Tibial nerve (tissue), 4 donors: ENCODE measurements around the gene LPIN1. TPM values are rescaled to one million over a fixed set of nuclear protein-coding genes. Genes with fewer than 3 reads are reported as not detected.

ENCODE experiments used
- DNase-seq, 2 donors: peaks; one replicate each; pipeline ENCODE4 v3.0.0-alpha.2; 2019; ENCODE audit warnings: low spot score in 2 of 2
- H3K27ac ChIP-seq, 4 donors: fragments of 200-600 bp; sonication (generic) in 3 of 4; one replicate each; pipeline ENCODE4 v1.5.1; 2017 to 2019; ENCODE audit warnings: mild to moderate bottlenecking in 1 of 4
- H3K27me3 ChIP-seq, 2 donors: fragments of 200-600 bp; sonication (generic) in 1 of 2; one replicate each; pipeline versions ENCODE4 v1.5.1 to v1.6.0; 2017 to 2019
- H3K36me3 ChIP-seq, 3 donors: fragments of 200-600 bp; sonication (generic); one replicate each; pipeline ENCODE4 v1.5.1; 2018 to 2019
- H3K4me1 ChIP-seq, 4 donors: fragments of 200-600 bp; sonication (generic) in 3 of 4; one replicate each; pipeline ENCODE4 v1.5.1; 2017 to 2019
- H3K4me3 ChIP-seq, 4 donors: fragments of 200-600 bp; sonication (generic) in 3 of 4; one replicate each; pipeline ENCODE4 v1.5.1; 2017 to 2019; ENCODE audit warnings: mild to moderate bottlenecking in 1 of 4, moderate library complexity in 1 of 4
- H3K9me3 ChIP-seq, 4 donors: fragments of 200-600 bp; sonication (generic) in 3 of 4; one replicate each; pipeline ENCODE4 v1.5.1; 2017 to 2019
- CTCF ChIP-seq, 5 experiments: fragments of 200-600 bp in 3 of 5; fragments of 450-650 bp in 2 of 5; sonication (generic) in 3 of 5; IDR thresholded peaks; one replicate each; pipeline ENCODE4 v1.5.1; 2016 to 2019; ENCODE audit warnings: antibody characterized with exemption in 5 of 5, mild to moderate bottlenecking in 3 of 5, moderate library complexity in 2 of 5
- EP300 ChIP-seq, 2 donors: sonication (generic); formaldehyde crosslinking; IDR thresholded peaks; one replicate each; pipeline ENCODE4 v1.6.1; 2017; ENCODE audit warnings: antibody characterized with exemption in 2 of 2, mild to moderate bottlenecking in 1 of 2
- POLR2A ChIP-seq, 2 donors: fragments of 450-650 bp; IDR thresholded peaks; one replicate each; pipeline ENCODE4 v1.6.1; 2017; ENCODE audit warnings: antibody characterized with exemption in 2 of 2, mild to moderate bottlenecking in 2 of 2, moderate library complexity in 2 of 2
- WGBS, 2 donors: methylation state at CpG; one replicate each; pipeline ENCODE4 v1.1.5; 2018; 5-methylcytosine and 5-hydroxymethylcytosine counted together
- total RNA-seq, 4 donors: library from RNA; depleted of rRNA; stranded (reverse); fragments of >200 nt; gene quantifications; one replicate each; pipeline ENCODE4 v1.1.0, GENCODE V29; 2016

LPIN1 gene
- total RNA-seq, 4 donors from 2014 or later, result 170 to 202 (median 172) TPM

GRCh38 chr2:11749646-11750349, 3.4 kb downstream of the LPIN1 start:
- TF ChIP-seq EP300 (IDR thresholded peaks at IDR 0.05), result peak in 1 of 2 donors; percentile 23
- no peak for TF ChIP-seq CTCF (IDR thresholded peaks at IDR 0.05)
- no peak for TF ChIP-seq POLR2A (IDR thresholded peaks at IDR 0.05)
- Histone ChIP-seq H3K4me3 (peak overlapping the region in 2 of 4 donors; percentile 66 to 82), H3K27ac (peak overlapping the region; percentile 80 to 97 (median 93)), H3K9me3 (no peaks in the 10 kb centered on the region), H3K4me1 (peaks cover 0 to 87% (median 61%) of the 10 kb centered on the region in 4 donors), H3K36me3 (no peaks in the 10 kb centered on the region), H3K27me3 (no peaks in the 10 kb centered on the region)
- WGBS, 2 donors, result 45 to 48% methylated on average over 13 of the region's 13 CpGs
- DNase-seq, result no peak

- DNase-seq, result no peak
- H3K36me3 ChIP-seq, result no peaks in the 10 kb centered on the region
- H3K4me1 ChIP-seq, result peaks cover 0 to 83% (median 58%) of the 10 kb centered on the region in 4 donors
- TF ChIP-seq POLR2A (IDR thresholded peaks at IDR 0.05) (peak in 1 of 2 donors; percentile 20), CTCF (IDR thresholded peaks at IDR 0.05) (no peak)
- 67 to 71% methylated on average over 5 of the region's 5 CpGs for WGBS, 2 donors
- no peaks in the 10 kb centered on the region for H3K9me3 ChIP-seq
- no peaks in the 10 kb centered on the region for H3K27me3 ChIP-seq
- H3K27ac ChIP-seq, result peak overlapping the region; percentile 80 to 97 (median 93)
- peak overlapping the region in 1 of 4 donors; percentile 66 for H3K4me3 ChIP-seq
Measured at GRCh38 chr2:11750422-11750821, 4.0 kb downstream of the LPIN1 start.

- 61 to 63% methylated on average over 7 of the region's 7 CpGs for WGBS, 2 donors
- Histone ChIP-seq H3K4me3 (no peak overlapping the region), H3K27me3 (no peaks in the 10 kb centered on the region), H3K36me3 (no peaks in the 10 kb centered on the region), H3K4me1 (peaks cover 0 to 81% (median 55%) of the 10 kb centered on the region in 4 donors), H3K27ac (peak overlapping the region; percentile 80 to 97 (median 93)), H3K9me3 (no peaks in the 10 kb centered on the region)
- no peak for TF ChIP-seq CTCF (IDR thresholded peaks at IDR 0.05)
- no peak for TF ChIP-seq POLR2A (IDR thresholded peaks at IDR 0.05)
- peak in 1 of 2 donors; percentile 72 for TF ChIP-seq EP300 (IDR thresholded peaks at IDR 0.05)
- no peak for DNase-seq
Measured at GRCh38 chr2:11750917-11751316, 4.5 kb downstream of the LPIN1 start.

GRCh38 chr2:11752906-11753305, 6.5 kb downstream of the LPIN1 start:
- Histone ChIP-seq H3K36me3 (no peaks in the 10 kb centered on the region), H3K4me3 (no peak overlapping the region), H3K27ac (peak overlapping the region in 3 of 4 donors; percentile 69 to 79 (median 70)), H3K27me3 (no peaks in the 10 kb centered on the region), H3K9me3 (no peaks in the 10 kb centered on the region), H3K4me1 (peaks cover 0 to 87% (median 52%) of the 10 kb centered on the region in 4 donors)
- no peak for TF ChIP-seq POLR2A (IDR thresholded peaks at IDR 0.05)
- TF ChIP-seq CTCF (IDR thresholded peaks at IDR 0.05), result no peak
- TF ChIP-seq EP300 (IDR thresholded peaks at IDR 0.05), result no peak
- 74 to 89% methylated on average over 8 of the region's 8 CpGs for WGBS, 2 donors
- DNase-seq, result no peak

- H3K27ac ChIP-seq, result peak overlapping the region; percentile 1 to 79 (median 70)
- H3K36me3 ChIP-seq, result no peaks in the 10 kb centered on the region
- no peak for TF ChIP-seq CTCF (IDR thresholded peaks at IDR 0.05)
- TF ChIP-seq POLR2A (IDR thresholded peaks at IDR 0.05), result no peak
- TF ChIP-seq EP300 (IDR thresholded peaks at IDR 0.05), result no peak
- no peak for DNase-seq
- WGBS, 2 donors, result 50 to 72% methylated on average over 5 of the region's 5 CpGs
- H3K27me3 ChIP-seq, result no peaks in the 10 kb centered on the region
- H3K4me1 ChIP-seq, result peaks cover 0 to 84% (median 47%) of the 10 kb centered on the region in 4 donors
- H3K4me3 ChIP-seq, result peak overlapping the region in 1 of 4 donors; percentile 4
- H3K9me3 ChIP-seq, result no peaks in the 10 kb centered on the region
Measured at GRCh38 chr2:11753452-11753885, 7.0 kb downstream of the LPIN1 start.
